ENCODE results near the gene KHDC4.

GRCh38 chr1:155892796-155893195 is 41.4 kb downstream of the KHDC4 start:
- TF ChIP-seq POLR2A (IDR thresholded peaks at IDR 0.05; ENCODE audit: low read depth, low read length): no peak
- no peak for TF ChIP-seq MAX (IDR thresholded peaks at IDR 0.05; ENCODE audit: insufficient read depth, insufficient read length)
- no peak for TF ChIP-seq CTCF (IDR thresholded peaks at IDR 0.05; ENCODE audit: extremely low read depth in 1 of 2, insufficient read depth in 1 of 2, low read depth in 1 of 2, low read length in 2 of 2)

Data from endothelial cell of umbilical vein (primary cell).